Measurements from ENCODE around the gene GPI. TPM values are rescaled to one million over a fixed set of nuclear protein-coding genes. Genes with fewer than 3 reads are reported as not detected.

Gene GPI
- total and polyA plus RNA-seq, 9 of the 15 experiments (the other 6 are each of a cell fraction or from before 2014, with no cell fraction given), result 88.3 to 358 (median 122) TPM

DNA sequence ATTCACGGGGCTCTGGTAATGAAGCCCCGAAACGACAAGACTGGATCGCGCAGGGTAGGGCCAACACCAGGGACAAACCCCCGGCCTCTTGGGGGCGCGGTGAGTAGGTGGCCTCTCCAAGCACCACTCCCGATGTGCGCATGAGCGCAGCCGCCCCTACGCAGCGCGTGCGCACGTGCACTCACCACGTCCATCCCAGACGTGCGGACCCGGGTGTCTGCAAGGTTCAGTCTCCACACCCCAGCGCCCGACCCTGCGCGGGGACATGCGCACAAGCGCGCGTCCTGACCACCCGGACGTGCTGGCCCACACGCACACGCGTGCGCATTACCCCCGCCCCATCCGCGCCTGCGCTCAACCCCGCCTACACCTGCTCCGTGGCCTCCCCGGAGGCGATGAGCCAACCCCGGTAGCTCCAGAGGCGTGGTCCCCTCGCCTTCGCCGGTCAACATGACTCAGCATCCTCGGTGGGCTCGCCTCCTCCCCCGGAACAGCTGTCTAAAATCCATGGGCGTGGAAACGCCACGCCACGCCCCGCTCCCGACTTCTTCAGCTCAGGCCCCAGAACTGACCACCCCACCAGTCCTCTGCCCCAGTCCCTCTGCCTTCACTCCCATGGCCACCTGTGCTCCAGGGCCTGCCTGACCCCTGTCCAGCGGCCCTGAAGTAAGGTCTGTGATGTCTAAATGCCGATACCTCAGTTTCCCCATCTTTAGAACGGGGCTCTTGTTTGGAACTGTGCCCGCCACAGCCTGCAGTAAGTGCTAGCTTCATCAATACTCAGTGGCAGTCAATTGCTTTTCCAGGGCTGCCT lies 5.6 kb upstream of the GPI start (continued):
- TF ChIP-seq ESRRA (IDR thresholded peaks at IDR 0.05; ENCODE audit: borderline replicate concordance, low read depth) (0 out of 2 replicates have a peak, but pooled peaks have one; percentile 49), SMARCA5 (IDR thresholded peaks at IDR 0.05) (no peak), DACH1 (IDR thresholded peaks at IDR 0.05; ENCODE audit: partially characterized antibody) (peak; percentile 98), POLR2A (conservative IDR thresholded peaks at IDR 0.05) (peak; percentile 59), SAP30 (IDR thresholded peaks at IDR 0.05; ENCODE audit: borderline replicate concordance, insufficient read depth, low read depth, low read length, poor library complexity, severe bottlenecking) (peak; percentile 36), MAFK (IDR thresholded peaks at IDR 0.05; ENCODE audit: low read length) (peak; percentile 96), RAD21 (CRISPR knock-in tag; conservative IDR thresholded peaks at IDR 0.05 in 1 of 2, IDR thresholded peaks at IDR 0.05 in 1 of 2) (peak in 1 of 2 experiments; percentile 31; a peak in 1 of 4 replicates), EP400 (IDR thresholded peaks at IDR 0.05) (peak; percentile 82), ZNF717 (CRISPR knock-in tag; IDR thresholded peaks at IDR 0.05) (no peak), KDM2B (CRISPR knock-in tag; IDR thresholded peaks at IDR 0.05) (0 out of 2 replicates have a peak, but pooled peaks have one; percentile 4), MYBL2 (IDR thresholded peaks at IDR 0.05; ENCODE audit: low read depth) (no peak), MYBL2 (CRISPR knock-in tag; IDR thresholded peaks at IDR 0.05; ENCODE audit: borderline replicate concordance) (no peak), NEUROD1 (IDR thresholded peaks at IDR 0.05; ENCODE audit: borderline replicate concordance, low read depth, low read length, partially characterized antibody) (peak; percentile 23), CBX3 (IDR thresholded peaks at IDR 0.05; ENCODE audit: borderline replicate concordance in 1 of 2, low read length in 2 of 2) (no peak)
- TF ChIP-seq, protein P1, sequence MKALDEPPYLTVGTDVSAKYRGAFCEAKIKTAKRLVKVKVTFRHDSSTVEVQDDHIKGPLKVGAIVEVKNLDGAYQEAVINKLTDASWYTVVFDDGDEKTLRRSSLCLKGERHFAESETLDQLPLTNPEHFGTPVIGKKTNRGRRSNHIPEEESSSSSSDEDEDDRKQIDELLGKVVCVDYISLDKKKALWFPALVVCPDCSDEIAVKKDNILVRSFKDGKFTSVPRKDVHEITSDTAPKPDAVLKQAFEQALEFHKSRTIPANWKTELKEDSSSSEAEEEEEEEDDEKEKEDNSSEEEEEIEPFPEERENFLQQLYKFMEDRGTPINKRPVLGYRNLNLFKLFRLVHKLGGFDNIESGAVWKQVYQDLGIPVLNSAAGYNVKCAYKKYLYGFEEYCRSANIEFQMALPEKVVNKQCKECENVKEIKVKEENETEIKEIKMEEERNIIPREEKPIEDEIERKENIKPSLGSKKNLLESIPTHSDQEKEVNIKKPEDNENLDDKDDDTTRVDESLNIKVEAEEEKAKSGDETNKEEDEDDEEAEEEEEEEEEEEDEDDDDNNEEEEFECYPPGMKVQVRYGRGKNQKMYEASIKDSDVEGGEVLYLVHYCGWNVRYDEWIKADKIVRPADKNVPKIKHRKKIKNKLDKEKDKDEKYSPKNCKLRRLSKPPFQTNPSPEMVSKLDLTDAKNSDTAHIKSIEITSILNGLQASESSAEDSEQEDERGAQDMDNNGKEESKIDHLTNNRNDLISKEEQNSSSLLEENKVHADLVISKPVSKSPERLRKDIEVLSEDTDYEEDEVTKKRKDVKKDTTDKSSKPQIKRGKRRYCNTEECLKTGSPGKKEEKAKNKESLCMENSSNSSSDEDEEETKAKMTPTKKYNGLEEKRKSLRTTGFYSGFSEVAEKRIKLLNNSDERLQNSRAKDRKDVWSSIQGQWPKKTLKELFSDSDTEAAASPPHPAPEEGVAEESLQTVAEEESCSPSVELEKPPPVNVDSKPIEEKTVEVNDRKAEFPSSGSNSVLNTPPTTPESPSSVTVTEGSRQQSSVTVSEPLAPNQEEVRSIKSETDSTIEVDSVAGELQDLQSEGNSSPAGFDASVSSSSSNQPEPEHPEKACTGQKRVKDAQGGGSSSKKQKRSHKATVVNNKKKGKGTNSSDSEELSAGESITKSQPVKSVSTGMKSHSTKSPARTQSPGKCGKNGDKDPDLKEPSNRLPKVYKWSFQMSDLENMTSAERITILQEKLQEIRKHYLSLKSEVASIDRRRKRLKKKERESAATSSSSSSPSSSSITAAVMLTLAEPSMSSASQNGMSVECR (CRISPR knock-in tag; IDR thresholded peaks at IDR 0.05), result peak; percentile 68; the same call in 1 of the 2 replicates

All from K562 (cell line).